Measurements from ENCODE around the gene MRE11. TPM values are rescaled to one million over a fixed set of nuclear protein-coding genes. Genes with fewer than 3 reads are reported as not detected.
A peak's percentile ranks its signal among the peaks of the same experiment; 100 is the strongest.

Gene MRE11
- 10 to 100 TPM; 28.6 to 34.3 (median 30.9) TPM for total RNA-seq

DNA sequence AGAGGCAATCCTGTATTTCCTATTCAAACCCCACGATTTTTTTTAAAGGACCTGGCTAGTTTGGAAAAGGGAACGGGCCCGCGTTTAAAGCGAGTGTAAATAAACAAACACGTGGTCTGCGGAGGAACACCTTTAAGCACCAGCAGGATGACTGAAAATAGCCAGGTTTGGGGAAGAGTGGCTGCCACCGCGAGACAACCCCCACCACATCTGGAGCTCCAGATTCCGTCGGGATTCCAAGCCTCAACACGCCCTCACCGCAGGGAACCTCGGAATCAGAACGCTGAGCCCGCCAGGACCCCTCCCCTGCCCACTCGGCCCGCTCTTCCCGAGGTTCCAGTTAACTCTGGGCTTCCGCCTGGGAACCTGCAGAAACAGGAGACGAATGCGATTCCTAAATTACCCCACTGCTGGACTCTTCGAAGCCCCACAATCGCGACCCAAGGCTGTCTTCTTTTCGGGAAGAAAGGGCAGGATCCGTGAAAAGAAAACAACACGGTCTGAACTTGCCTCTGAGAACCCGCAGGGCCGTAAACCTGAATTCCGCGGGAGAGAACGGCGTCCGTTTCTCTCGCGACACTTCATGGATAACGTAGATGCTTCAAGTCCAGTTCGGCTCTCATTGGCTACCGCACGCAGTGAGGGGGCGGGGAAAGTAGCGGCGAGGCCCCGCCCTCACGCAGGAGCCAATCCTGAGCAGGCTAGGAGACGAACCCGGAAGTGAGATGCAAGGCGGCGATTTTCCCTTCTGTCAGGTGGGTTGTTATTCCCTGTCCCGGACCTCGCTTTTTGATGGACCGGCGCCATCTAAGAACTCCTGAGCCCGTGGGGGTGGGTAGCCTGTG, at the start of gene MRE11, which contains the start of gene ANKRD49:
Gene MRE11 (minus strand): TSS at position 564 of the 845 bp plus-strand sequence. CDS start 1,043 bp downstream, outside the sequence.
Gene ANKRD49 (plus strand): TSS at position 704 of the 845 bp plus-strand sequence. CDS start 2,710 bp downstream, outside the sequence.
- DNase-seq (peak; percentile 95), ATAC-seq (peak; percentile 99)
- Mint-ChIP-seq H3K36me3 (ENCODE audit: insufficient read depth) (peaks cover 24% of the 10 kb centered on the region), H3K4me3 (peak within 1 kb of the TSS; percentile 96), H3K9me3 (no peaks in the 10 kb centered on the region), H3K27me3 (ENCODE audit: low read depth) (no peaks in the 10 kb centered on the region), H3K4me1 (ENCODE audit: low read depth) (peaks cover 32% of the 10 kb centered on the region)

DNA sequence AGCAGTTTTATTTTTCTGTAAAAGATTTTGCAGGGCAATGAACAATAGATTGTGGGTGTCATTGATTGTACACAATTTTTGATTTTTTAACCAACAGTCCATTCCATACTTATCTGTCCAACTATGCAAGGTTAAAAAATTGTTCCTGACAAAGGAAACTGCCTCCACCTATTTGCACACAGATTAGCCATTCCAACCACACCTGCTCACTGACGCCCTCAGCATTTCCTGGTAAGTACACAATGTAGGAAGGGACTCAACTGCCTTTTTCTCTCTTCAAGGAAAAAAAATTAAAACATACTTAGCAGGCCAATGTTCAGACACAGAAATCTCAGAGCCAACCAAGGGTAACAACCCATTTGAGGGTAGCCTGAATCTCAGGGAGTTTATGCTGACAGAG, 45.8 kb upstream of the MRE11 start:
- H3K4me3 Mint-ChIP-seq = no peak overlapping the region
- DNase-seq (no peak), ATAC-seq (no peak)
- peaks cover 8% of the 10 kb centered on the region for H3K27me3 Mint-ChIP-seq (ENCODE audit: low read depth)
- H3K36me3 Mint-ChIP-seq (ENCODE audit: insufficient read depth) = no peaks in the 10 kb centered on the region
- H3K4me1 Mint-ChIP-seq (ENCODE audit: low read depth) = peaks cover 11% of the 10 kb centered on the region
- no peaks in the 10 kb centered on the region for H3K9me3 Mint-ChIP-seq

DNA sequence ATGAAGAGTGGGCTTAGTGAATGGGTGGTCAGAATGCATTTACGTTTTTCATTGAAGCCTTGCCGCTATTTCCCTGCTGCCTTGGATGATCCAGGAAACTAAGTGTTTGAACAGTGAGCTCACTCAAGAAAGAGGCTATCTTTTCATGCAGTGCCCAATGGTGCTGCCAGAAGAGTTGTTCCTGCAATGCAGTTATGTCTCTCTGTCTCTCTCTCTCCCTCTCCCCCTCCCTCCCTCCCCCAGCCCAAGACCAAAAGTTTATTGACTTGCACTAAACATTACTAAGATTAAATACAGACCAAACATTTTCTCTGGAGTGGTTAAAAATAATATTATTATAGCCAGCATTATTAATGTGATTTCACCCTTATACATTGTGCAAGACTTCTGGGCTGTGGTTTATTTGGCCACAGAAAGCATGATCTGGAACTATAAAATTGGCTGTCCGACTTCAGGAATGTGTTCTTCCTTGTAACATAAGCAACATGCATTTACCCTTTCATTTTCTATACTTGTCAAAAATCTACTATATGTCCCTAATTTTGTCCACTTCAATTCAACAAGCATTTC, 43.5 kb upstream of the MRE11 start:
- DNase-seq = no peak
- Mint-ChIP-seq H3K9me3 (no peaks in the 10 kb centered on the region), H3K4me3 (no peak overlapping the region), H3K4me1 (ENCODE audit: low read depth) (no peaks in the 10 kb centered on the region), H3K27me3 (ENCODE audit: low read depth) (peaks cover 10% of the 10 kb centered on the region), H3K36me3 (ENCODE audit: insufficient read depth) (no peaks in the 10 kb centered on the region)
- no peak for ATAC-seq

DNA sequence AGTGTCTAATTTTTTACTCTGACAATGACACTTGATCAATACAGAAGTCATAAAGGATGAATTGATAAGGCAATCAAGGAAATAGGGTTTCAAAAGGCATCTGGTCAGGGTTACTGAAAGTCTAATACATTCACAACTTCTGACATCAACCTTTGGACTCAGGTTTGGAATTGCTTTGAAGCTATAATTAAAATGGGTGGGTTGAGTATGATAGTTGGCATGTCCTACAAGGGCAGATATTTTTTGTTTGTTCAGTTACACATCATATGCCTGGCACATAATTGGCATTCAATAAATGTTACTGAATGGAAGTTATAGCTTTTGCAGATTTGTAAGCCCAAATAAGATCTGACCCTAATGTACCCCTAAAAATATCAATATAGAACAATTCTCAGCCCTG, 42.7 kb upstream of the MRE11 start:
- no peaks in the 10 kb centered on the region for H3K36me3 Mint-ChIP-seq (ENCODE audit: insufficient read depth)
- ATAC-seq (no peak), DNase-seq (no peak)
- H3K4me3 Mint-ChIP-seq = no peak overlapping the region
- no peaks in the 10 kb centered on the region for H3K4me1 Mint-ChIP-seq (ENCODE audit: low read depth)
- H3K27me3 Mint-ChIP-seq (ENCODE audit: low read depth) = peaks cover 10% of the 10 kb centered on the region
- H3K9me3 Mint-ChIP-seq = no peaks in the 10 kb centered on the region

DNA sequence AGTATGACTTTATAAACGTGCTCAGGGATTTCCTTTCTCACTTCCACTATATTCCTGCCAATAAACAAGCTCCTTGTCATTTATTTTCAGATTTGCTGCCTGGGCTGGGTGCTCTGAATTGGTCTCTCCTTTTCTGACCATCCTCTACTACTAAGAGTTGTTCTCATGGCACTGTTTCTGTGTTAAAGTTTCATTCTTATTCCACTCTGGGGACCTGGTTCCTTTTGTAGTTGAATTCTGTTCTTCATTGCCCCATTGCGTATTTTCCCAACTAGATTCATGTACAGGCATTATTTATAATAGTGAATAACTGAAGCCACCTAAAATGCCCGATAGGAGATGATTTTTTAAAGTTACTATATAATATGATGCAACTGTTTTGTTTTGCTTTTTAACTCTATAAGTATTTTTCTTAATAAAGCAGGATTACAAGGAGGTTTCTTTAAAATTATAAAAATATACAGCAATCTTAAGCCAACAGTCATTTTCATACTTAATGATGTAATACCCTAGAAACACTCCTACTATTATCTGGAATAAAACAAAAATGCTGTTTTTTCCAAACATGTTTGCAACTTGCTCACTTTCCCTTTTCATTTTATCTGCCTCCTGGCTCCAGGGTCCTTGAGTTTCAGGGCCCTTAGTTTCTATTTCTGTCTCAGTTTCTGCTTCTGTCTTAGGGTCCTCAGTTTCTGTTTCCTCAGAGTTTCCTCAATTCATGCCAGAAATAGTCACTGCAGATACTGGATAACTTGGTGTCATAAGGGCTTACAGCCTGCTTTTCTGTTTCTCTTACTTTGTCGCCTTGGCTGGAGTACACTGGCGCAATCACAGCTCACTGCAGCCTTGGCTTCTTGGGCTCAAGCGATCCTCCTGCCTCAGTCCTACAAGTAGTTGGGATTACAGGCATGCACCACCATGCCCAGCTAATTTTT, 40.3 kb upstream of the MRE11 start:
- ATAC-seq = no peak
- Mint-ChIP-seq H3K27me3 (ENCODE audit: low read depth) (peaks cover 12% of the 10 kb centered on the region), H3K4me1 (ENCODE audit: low read depth) (no peaks in the 10 kb centered on the region), H3K9me3 (no peaks in the 10 kb centered on the region), H3K4me3 (no peak overlapping the region), H3K36me3 (ENCODE audit: insufficient read depth) (no peaks in the 10 kb centered on the region)
- no peak for DNase-seq

DNA sequence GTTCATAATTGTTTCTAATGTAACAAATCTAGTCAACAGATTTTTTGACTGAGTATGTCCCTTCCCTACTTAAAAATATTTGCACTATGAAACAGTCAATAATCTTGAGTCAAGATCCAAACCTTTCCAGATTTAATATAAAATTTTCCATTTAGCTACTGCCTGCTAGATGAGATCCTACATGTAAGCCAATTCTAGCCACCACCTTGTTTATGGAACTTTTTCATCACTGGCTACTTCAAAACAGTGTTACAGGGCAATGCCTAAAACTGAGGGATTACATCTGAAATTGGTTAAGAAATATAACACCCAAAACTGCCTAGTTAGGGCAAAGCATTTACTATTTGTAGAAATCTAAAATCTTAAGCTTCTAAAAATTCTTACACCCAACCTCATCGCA, 39.6 kb upstream of the MRE11 start:
- Mint-ChIP-seq H3K4me3 (no peak overlapping the region), H3K36me3 (ENCODE audit: insufficient read depth) (no peaks in the 10 kb centered on the region), H3K9me3 (no peaks in the 10 kb centered on the region), H3K4me1 (ENCODE audit: low read depth) (no peaks in the 10 kb centered on the region), H3K27me3 (ENCODE audit: low read depth) (peaks cover 12% of the 10 kb centered on the region)
- no peak for DNase-seq
- ATAC-seq = no peak

DNA sequence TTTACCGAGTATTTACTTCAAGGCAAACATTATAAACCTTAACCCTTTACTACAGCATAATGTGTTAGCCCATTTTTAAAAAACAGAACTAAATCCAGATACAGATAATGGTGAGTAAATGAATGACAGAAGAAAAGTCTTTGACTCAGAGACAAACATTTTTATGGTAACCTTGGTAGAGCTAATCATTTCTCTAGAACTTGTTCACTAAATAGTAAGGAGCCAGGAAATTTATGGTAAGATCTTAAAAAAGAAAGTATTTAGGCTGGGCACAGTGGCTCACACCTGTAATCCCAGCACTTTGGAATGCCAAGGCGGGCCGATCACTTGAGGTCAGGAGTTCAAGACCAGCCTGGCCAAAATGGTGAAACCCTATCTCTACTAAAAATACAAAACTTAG, 38.6 kb upstream of the MRE11 start:
- no peak for ATAC-seq
- peaks cover 12% of the 10 kb centered on the region for H3K27me3 Mint-ChIP-seq (ENCODE audit: low read depth)
- no peak overlapping the region for H3K4me3 Mint-ChIP-seq
- H3K9me3 Mint-ChIP-seq = no peaks in the 10 kb centered on the region
- no peak for DNase-seq
- no peaks in the 10 kb centered on the region for H3K4me1 Mint-ChIP-seq (ENCODE audit: low read depth)
- H3K36me3 Mint-ChIP-seq (ENCODE audit: insufficient read depth) = no peaks in the 10 kb centered on the region

DNA sequence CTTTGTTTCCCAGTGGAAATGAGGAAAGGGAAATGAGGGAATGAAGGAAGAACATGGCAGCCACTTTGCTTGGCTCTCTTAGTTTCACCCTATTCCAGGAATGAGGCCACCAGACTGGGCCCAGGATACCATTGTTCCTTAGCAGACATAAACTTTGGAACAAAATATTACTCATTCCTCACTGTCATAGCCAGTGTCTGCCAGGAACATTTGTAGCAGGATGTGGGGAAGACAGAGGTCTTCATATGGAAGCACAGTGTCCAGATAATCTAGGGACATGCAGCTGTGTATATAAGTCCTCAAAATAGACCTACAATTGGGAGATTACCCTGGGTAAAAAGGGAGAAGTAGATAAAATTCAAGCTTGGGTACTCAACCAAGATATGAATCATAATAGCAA, 34.9 kb upstream of the MRE11 start:
- Mint-ChIP-seq H3K27me3 (ENCODE audit: low read depth) (peaks cover 12% of the 10 kb centered on the region), H3K4me1 (ENCODE audit: low read depth) (no peaks in the 10 kb centered on the region), H3K9me3 (no peaks in the 10 kb centered on the region), H3K36me3 (ENCODE audit: insufficient read depth) (no peaks in the 10 kb centered on the region), H3K4me3 (no peak overlapping the region)
- DNase-seq (no peak), ATAC-seq (no peak)

DNA sequence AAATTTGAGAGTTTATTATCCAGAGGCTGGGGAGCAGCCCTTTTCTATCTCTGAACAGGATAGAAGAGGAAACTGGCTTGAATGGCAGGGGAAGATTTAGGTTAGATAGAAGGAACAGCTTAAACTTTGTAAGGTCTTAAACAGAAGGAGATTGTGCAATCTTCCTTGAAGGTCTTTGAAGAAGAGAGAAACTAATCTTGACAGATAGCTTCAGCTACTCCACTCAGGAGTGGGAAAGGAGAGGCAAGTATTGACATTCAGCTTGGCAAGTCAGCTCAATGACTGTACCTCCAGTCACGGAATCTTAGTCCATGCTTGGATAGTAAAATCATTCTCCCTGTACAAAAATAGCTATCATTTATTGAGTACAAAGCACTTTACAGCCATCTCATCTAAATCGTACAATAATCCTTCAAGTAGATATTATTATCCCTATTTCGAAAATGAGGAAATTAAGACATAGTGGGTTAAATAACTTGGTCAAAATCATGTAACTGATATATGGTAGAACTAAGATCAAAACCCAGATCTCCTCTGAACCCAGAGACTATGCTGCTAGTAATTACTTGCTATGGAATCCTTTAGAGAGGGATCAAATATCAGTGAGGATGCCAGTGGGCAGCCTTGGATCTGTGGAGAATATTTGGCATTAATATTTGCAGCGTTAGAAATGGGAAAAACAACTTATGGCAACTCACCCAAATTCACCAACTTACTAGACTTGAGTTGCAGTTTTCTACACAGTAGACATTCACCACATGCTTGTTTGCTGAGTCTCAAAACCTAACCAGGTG, 33.2 kb upstream of the MRE11 start:
- H3K4me1 Mint-ChIP-seq (ENCODE audit: low read depth) = no peaks in the 10 kb centered on the region
- H3K27me3 Mint-ChIP-seq (ENCODE audit: low read depth) = peaks cover 11% of the 10 kb centered on the region
- no peak overlapping the region for H3K4me3 Mint-ChIP-seq
- H3K36me3 Mint-ChIP-seq (ENCODE audit: insufficient read depth) = no peaks in the 10 kb centered on the region
- DNase-seq = no peak
- no peak for ATAC-seq
- H3K9me3 Mint-ChIP-seq = no peaks in the 10 kb centered on the region

DNA sequence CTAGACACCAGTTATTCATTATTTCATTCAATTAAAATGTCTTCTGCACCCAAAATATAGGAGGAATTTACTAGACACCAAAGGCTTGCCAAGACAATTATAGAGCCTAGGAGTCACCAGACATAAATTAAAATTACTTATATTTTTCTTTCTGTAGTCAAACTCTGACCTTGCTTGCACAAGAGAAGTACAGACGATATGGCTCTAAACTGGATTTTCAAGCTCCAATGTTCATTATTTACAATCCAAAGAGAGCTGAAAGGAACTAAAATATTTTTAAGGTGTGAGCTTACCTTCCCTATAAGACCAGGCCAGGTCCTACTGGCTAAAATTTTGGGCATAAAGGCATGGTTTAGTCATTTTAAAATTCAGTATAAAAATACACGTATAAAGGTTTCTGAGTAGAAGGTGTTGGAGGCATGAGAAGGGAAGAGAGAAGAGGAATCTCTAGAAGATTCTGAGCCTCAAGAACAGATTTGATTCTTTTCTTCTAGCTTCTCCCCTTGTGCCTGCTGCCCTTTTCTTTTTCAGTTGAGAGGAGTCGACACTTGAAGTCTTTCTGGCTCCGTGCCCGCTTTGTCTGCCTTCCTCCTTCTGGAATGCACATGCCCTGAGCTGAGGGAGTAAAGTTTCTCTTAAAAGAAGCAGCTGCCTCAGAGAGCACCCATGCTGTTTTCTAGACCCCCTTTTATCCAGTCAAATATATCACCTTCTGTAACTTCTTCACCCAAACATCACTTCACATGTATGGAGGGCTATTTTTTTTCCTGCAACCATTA, 32.1 kb upstream of the MRE11 start:
- H3K4me1 Mint-ChIP-seq (ENCODE audit: low read depth) = no peaks in the 10 kb centered on the region
- ATAC-seq (no peak), DNase-seq (no peak)
- peaks cover 10% of the 10 kb centered on the region for H3K27me3 Mint-ChIP-seq (ENCODE audit: low read depth)
- no peaks in the 10 kb centered on the region for H3K36me3 Mint-ChIP-seq (ENCODE audit: insufficient read depth)
- no peaks in the 10 kb centered on the region for H3K9me3 Mint-ChIP-seq
- no peak overlapping the region for H3K4me3 Mint-ChIP-seq

DNA sequence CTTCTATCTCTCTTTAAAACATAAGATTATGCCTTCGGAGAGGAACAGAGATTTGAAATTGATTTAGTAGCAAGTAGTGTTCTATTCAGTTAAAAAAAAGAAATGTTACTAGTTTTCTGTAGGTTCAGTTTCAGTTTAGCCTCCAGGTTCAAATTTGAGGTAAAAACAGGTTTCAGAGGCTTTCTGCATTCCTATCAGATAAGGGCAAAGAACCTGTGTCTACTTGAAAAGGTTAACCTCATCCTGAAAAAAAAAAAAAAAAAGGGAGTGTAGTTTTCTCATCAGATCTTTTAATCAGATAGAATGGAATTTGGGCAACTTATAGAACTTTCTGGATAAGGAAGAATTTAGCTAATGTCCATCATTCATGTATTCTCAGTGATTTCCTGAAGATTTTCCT, 30.7 kb upstream of the MRE11 start:
- Mint-ChIP-seq H3K4me1 (ENCODE audit: low read depth) (no peaks in the 10 kb centered on the region), H3K36me3 (ENCODE audit: insufficient read depth) (no peaks in the 10 kb centered on the region), H3K27me3 (ENCODE audit: low read depth) (peaks cover 10% of the 10 kb centered on the region), H3K9me3 (no peaks in the 10 kb centered on the region), H3K4me3 (no peak overlapping the region)
- DNase-seq (no peak), ATAC-seq (no peak)

DNA sequence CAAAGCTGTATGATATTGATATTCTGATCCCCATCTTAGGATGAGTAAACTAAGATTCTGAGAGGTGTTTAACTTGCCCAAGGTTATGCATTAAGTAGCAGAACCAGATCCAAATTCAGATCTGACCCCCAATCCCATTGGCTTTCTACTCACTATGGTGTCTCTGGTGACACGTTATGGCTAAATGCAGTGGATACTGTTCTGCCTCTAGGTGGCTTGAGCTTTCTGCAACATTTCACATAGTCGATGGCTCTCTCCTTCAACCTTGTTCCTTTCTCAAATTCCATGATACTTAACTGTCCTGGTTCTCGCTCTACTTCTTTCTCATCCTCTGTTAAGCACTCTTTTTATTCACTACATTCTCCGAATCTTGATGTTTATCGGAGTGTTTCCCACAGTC, 28.0 kb upstream of the MRE11 start:
- H3K9me3 Mint-ChIP-seq = no peaks in the 10 kb centered on the region
- H3K4me3 Mint-ChIP-seq = no peak overlapping the region
- DNase-seq = no peak
- no peaks in the 10 kb centered on the region for H3K36me3 Mint-ChIP-seq (ENCODE audit: insufficient read depth)
- peaks cover 4% of the 10 kb centered on the region for H3K27me3 Mint-ChIP-seq (ENCODE audit: low read depth)
- no peak for ATAC-seq
- no peaks in the 10 kb centered on the region for H3K4me1 Mint-ChIP-seq (ENCODE audit: low read depth)

DNA sequence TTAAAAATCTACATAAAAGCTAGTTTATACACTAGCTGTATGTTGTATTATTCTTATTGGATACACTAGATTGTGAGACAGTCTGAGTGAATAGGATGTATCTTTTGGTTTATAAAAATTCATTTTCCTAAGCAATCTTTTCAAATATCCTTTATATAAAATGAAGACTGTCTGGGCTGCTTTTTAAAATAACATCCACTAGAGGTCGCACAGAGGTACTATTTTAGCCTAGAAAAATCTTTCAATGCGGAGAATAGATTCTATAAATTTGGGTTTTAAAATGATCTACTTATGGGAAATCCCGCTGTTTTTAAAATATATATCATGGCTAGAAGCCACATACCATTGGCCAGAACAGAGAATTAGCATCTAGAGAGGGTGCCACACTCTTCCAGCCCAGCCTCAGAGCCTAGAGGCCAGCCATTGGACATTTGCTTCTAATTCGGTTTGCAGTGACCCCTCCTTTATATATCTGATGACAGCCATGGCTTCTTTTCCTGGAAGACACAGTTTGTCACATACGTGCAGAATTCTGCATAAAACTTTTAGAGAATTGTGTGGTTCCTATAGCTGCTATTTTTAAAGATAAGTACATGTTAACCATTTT, 25.9 kb upstream of the MRE11 start:
- ATAC-seq (no peak), DNase-seq (no peak)
- no peaks in the 10 kb centered on the region for H3K9me3 Mint-ChIP-seq
- no peak overlapping the region for H3K4me3 Mint-ChIP-seq
- no peaks in the 10 kb centered on the region for H3K36me3 Mint-ChIP-seq (ENCODE audit: insufficient read depth)
- peaks cover 6% of the 10 kb centered on the region for H3K27me3 Mint-ChIP-seq (ENCODE audit: low read depth)
- no peaks in the 10 kb centered on the region for H3K4me1 Mint-ChIP-seq (ENCODE audit: low read depth)

Data from activated T-cell treated with anti-CD3 and anti-CD28 coated beads, Interleukin-2, amount 50 U/mL, for 4 hours (primary cell).